H1 (cell line): ENCODE results near the gene IL5RA.

ENCODE experiments used
- CBX5 ChIP-seq: fragments of 300-800, 300-1000 bp; sonication (generic); IDR thresholded peaks from 2 replicates; pipeline ENCODE4 v1.7.1; 2016; ENCODE audit warnings: antibody characterized with exemption, low read length, low read depth
- CEBPB ChIP-seq: IDR thresholded peaks from 2 replicates; pipeline ENCODE4 v1.6.1; 2012; ENCODE audit warnings: low read depth, low read length
- POLR2AphosphoS5 ChIP-seq: IDR thresholded peaks from 2 replicates; pipeline ENCODE4 v1.6.1; 2011; ENCODE audit warnings: low read depth, low read length

DNA sequence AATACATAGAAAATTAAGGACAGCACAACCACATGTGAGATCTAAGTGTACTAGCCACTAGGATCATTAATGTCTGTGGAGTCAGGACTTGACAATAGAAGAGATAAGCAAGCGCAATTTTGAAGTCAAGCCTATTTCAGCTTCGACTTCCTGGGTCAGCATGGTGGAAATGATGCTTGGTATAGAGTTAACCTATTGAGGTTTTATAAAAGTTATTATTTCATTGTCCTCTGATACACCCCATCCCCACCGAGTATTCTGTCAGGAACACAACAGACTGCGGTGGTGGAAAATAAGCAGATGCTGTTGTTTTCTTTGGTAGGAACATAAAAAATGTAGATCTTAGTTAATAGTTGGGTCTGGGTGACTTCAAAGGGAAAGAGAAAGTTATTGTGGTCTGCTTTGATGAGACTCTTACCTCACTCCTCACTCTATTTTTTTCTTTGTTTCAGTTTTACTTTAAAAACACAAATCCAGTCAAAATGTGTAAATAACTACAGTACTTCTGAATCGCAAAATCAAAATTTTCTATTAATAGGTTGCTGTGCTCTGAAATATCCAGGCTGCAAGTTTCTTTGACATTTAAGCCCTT is 82.1 kb downstream of the IL5RA start:
- no peak for TF ChIP-seq POLR2AphosphoS5
- TF ChIP-seq CBX5 = no peak
- TF ChIP-seq CEBPB = no peak
